Tibial nerve (tissue), 4 donors: ENCODE results near the gene BCAR3.

Source experiments
- CTCF ChIP-seq, 5 experiments: fragments of 200-600 bp in 3 of 5; fragments of 450-650 bp in 2 of 5; sonication (generic) in 3 of 5; IDR thresholded peaks; one replicate each; pipeline ENCODE4 v1.5.1; 2016 to 2019; ENCODE audit warnings: antibody characterized with exemption in 5 of 5, mild to moderate bottlenecking in 3 of 5, moderate library complexity in 2 of 5
- EP300 ChIP-seq, 2 donors: sonication (generic); formaldehyde crosslinking; IDR thresholded peaks; one replicate each; pipeline ENCODE4 v1.6.1; 2017; ENCODE audit warnings: antibody characterized with exemption in 2 of 2, mild to moderate bottlenecking in 1 of 2
- POLR2A ChIP-seq, 2 donors: fragments of 450-650 bp; IDR thresholded peaks; one replicate each; pipeline ENCODE4 v1.6.1; 2017; ENCODE audit warnings: antibody characterized with exemption in 2 of 2, mild to moderate bottlenecking in 2 of 2, moderate library complexity in 2 of 2

GRCh38 chr1:93594603-93594880 lies 87.1 kb downstream of the BCAR3 start:
- TF ChIP-seq CTCF (IDR thresholded peaks at IDR 0.05) (no peak), POLR2A (IDR thresholded peaks at IDR 0.05) (no peak), EP300 (IDR thresholded peaks at IDR 0.05) (no peak)
